DOHH2 (cell line): ENCODE results near the gene PPM1H.

ENCODE experiments used
- H3F3A ChIP-seq: fragments of 200-600 bp; sonication (generic), shearing (Covaris generic); 2 replicates; pipeline ENCODE4 v1.6.0; 2016; ENCODE audit warnings: antibody characterized with exemption, mild to moderate bottlenecking; ENCODE audit not compliant: control insufficient read depth, insufficient read depth
- H3K27ac ChIP-seq: fragments of 200-600 bp; sonication (generic); 2 replicates; pipeline ENCODE4 v1.5.1; 2014; ENCODE audit warnings: low read depth, mild to moderate bottlenecking, low read length, moderate library complexity
- H3K27me3 ChIP-seq: fragments of 200-600 bp; sonication (generic); 2 replicates; pipeline ENCODE4 v1.6.1; 2014; ENCODE audit warnings: mild to moderate bottlenecking, low read length, mixed read lengths; ENCODE audit not compliant: control insufficient read depth
- H3K36me3 ChIP-seq: fragments of 200-600 bp; sonication (generic); 2 replicates; pipeline ENCODE4 v1.6.1; 2014; ENCODE audit warnings: mild to moderate bottlenecking, low read length, moderate library complexity, mixed read lengths; ENCODE audit not compliant: control insufficient read depth
- H3K4me1 ChIP-seq: fragments of 200-600 bp; sonication (generic); 2 replicates; pipeline ENCODE4 v1.6.1; 2014; ENCODE audit warnings: mild to moderate bottlenecking, low read length, mixed read lengths; ENCODE audit not compliant: control insufficient read depth
- H3K4me2 ChIP-seq: fragments of 200-600 bp; sonication (generic); 2 replicates; pipeline ENCODE4 v1.6.0; 2014; ENCODE audit warnings: mild to moderate bottlenecking, low read length, moderate library complexity
- H3K4me3 ChIP-seq: fragments of 200-600 bp; sonication (generic); 2 replicates; pipeline ENCODE4 v1.5.1; 2014; ENCODE audit warnings: mild to moderate bottlenecking, low read length, mixed read lengths
- H3K79me2 ChIP-seq: fragments of 200-600 bp; sonication (generic); 2 replicates; pipeline ENCODE4 v1.6.1; 2014; ENCODE audit warnings: mild to moderate bottlenecking, low read length, mixed read lengths; ENCODE audit not compliant: control insufficient read depth
- H3K9me2 ChIP-seq: fragments of 200-600 bp; sonication (generic); replicated peaks from 2 replicates; pipeline ENCODE4 v1.6.1; 2014; ENCODE audit warnings: mild to moderate bottlenecking, low read length, mixed read lengths; ENCODE audit not compliant: control insufficient read depth
- H3K9me3 ChIP-seq: fragments of 200-600 bp; sonication (generic); 2 replicates; pipeline ENCODE4 v1.6.1; 2014; ENCODE audit warnings: antibody characterized with exemption, low read length, mixed read lengths; ENCODE audit not compliant: control insufficient read depth, insufficient read depth
- H4K20me1 ChIP-seq: fragments of 200-600 bp; sonication (generic); 2 replicates; pipeline ENCODE4 v1.6.0; 2014; ENCODE audit warnings: low read depth, mild to moderate bottlenecking, antibody characterized with exemption, low read length, moderate library complexity; ENCODE audit not compliant: control insufficient read depth, insufficient read depth
- CTCF ChIP-seq: fragments of 200-600 bp; sonication (generic); IDR thresholded peaks from one replicate; pipeline ENCODE4 v1.5.1; 2014; ENCODE audit warnings: antibody characterized with exemption, mild to moderate bottlenecking, low read depth, low read length; ENCODE audit not compliant: poor library complexity, severe bottlenecking
- EZH2phosphoT487 ChIP-seq: fragments of 200-600 bp; sonication (generic); IDR thresholded peaks from 2 replicates; pipeline ENCODE4 v1.6.1; 2017; ENCODE audit warnings: borderline replicate concordance, mild to moderate bottlenecking, antibody characterized with exemption, low read length, moderate library complexity, mixed read lengths

The PPM1H gene

GRCh38 chr12:62908674-62909073, 26.3 kb downstream of the PPM1H start:
- Histone ChIP-seq H3K79me2 (no peaks in the 10 kb centered on the region), H3K9me2 (no peaks in the 10 kb centered on the region), H4K20me1 (no peaks in the 10 kb centered on the region), H3F3A (no peaks in the 10 kb centered on the region), H3K27ac (no peak overlapping the region), H3K4me1 (no peaks in the 10 kb centered on the region), H3K4me3 (no peak overlapping the region), H3K9me3 (no peaks in the 10 kb centered on the region), H3K4me2 (no peak overlapping the region), H3K36me3 (no peaks in the 10 kb centered on the region), H3K27me3 (no peaks in the 10 kb centered on the region; the same call in none of the 2 replicates)
- no peak for TF ChIP-seq EZH2phosphoT487
- TF ChIP-seq CTCF = no peak

GRCh38 chr12:62907561-62907960, 27.4 kb downstream of the PPM1H start:
- Histone ChIP-seq H3K27me3 (no peaks in the 10 kb centered on the region; the same call in none of the 2 replicates), H3K4me2 (no peak overlapping the region), H3K4me3 (no peak overlapping the region), H3K4me1 (no peaks in the 10 kb centered on the region), H4K20me1 (no peaks in the 10 kb centered on the region), H3K9me3 (no peaks in the 10 kb centered on the region), H3K36me3 (no peaks in the 10 kb centered on the region), H3K27ac (no peak overlapping the region), H3F3A (no peaks in the 10 kb centered on the region), H3K9me2 (no peaks in the 10 kb centered on the region), H3K79me2 (no peaks in the 10 kb centered on the region)
- TF ChIP-seq CTCF = no peak
- no peak for TF ChIP-seq EZH2phosphoT487

GRCh38 chr12:62907078-62907477, 27.9 kb downstream of the PPM1H start:
- Histone ChIP-seq H3K4me1 (no peaks in the 10 kb centered on the region), H3K4me2 (no peak overlapping the region)

More at GRCh38 chr12:62907078-62907477, 27.9 kb downstream of the PPM1H start:
- Histone ChIP-seq H4K20me1 (no peaks in the 10 kb centered on the region), H3K9me2 (no peaks in the 10 kb centered on the region), H3F3A (no peaks in the 10 kb centered on the region), H3K9me3 (no peaks in the 10 kb centered on the region), H3K36me3 (no peaks in the 10 kb centered on the region), H3K27me3 (no peaks in the 10 kb centered on the region; the same call in none of the 2 replicates), H3K79me2 (no peaks in the 10 kb centered on the region), H3K27ac (no peak overlapping the region), H3K4me3 (no peak overlapping the region)
- TF ChIP-seq CTCF (no peak), EZH2phosphoT487 (no peak)
